IgD-negative memory B cell (primary cell): ENCODE data around the gene PPP1R15B. TPM values are rescaled to one million over a fixed set of nuclear protein-coding genes. Genes with fewer than 3 reads are reported as not detected.

Source experiments
- H3K27ac Mint-ChIP-seq, 3 donors: one replicate each; pipeline ENCODE4 v1.8.0; 2020 to 2022; ENCODE audit warnings: mild to moderate bottlenecking in 3 of 3, mixed read lengths in 3 of 3, moderate library complexity in 1 of 3
- H3K27me3 Mint-ChIP-seq: one replicate; pipeline ENCODE4 v1.8.0; 2021; ENCODE audit warnings: mixed read lengths
- H3K36me3 Mint-ChIP-seq: one replicate; pipeline ENCODE4 v1.8.0; 2020; ENCODE audit warnings: mild to moderate bottlenecking, mixed read lengths
- H3K4me1 Mint-ChIP-seq, 3 donors: one replicate each; pipeline ENCODE4 v1.8.0; 2020 to 2022; ENCODE audit warnings: mixed read lengths in 3 of 3, mild to moderate bottlenecking in 1 of 3
- H3K4me3 Mint-ChIP-seq, 4 donors: one replicate each; pipeline ENCODE4 v1.8.0; 2020 to 2022; ENCODE audit warnings: mild to moderate bottlenecking in 4 of 4, mixed read lengths in 4 of 4, moderate library complexity in 3 of 4
- H3K9me3 Mint-ChIP-seq, 3 donors: one replicate each; pipeline ENCODE4 v1.8.0; 2020 to 2021; ENCODE audit warnings: mixed read lengths in 3 of 3, mild to moderate bottlenecking in 1 of 3
- polyA plus RNA-seq: library from polyadenylated mRNA; unstranded; fragments of 300-500 nt; fragmentation: Illumina TruSeq; gene quantifications from one replicate; pipeline ENCODE4 v1.2.3, GENCODE V29; 2021

PPP1R15B gene
- polyA plus RNA-seq, 1 donor from 2014 or later, result 24.4 TPM

GRCh38 chr1:204448991-204449677 lies 37.5 kb upstream of the PPP1R15B start:
- Mint-ChIP-seq H3K36me3 (peaks cover 13% of the 10 kb centered on the region), H3K4me3 (peak overlapping the region in 3 of 4 donors; percentile 18 to 85 (median 85)), H3K4me1 (peaks cover 34 to 62% (median 57%) of the 10 kb centered on the region in 3 donors), H3K27ac (peak overlapping the region; percentile 82 to 96 (median 89)), H3K9me3 (no peaks in the 10 kb centered on the region), H3K27me3 (peaks cover 6% of the 10 kb centered on the region)

- Mint-ChIP-seq H3K4me3 (peak overlapping the region; percentile 18 to 85 (median 54)), H3K36me3 (peaks cover 13% of the 10 kb centered on the region), H3K27ac (peak overlapping the region; percentile 82 to 96 (median 89)), H3K4me1 (peaks cover 33 to 61% (median 57%) of the 10 kb centered on the region in 3 donors), H3K27me3 (peaks cover 6% of the 10 kb centered on the region), H3K9me3 (no peaks in the 10 kb centered on the region)
Measured at GRCh38 chr1:204448344-204448964, 36.8 kb upstream of the PPP1R15B start.

GRCh38 chr1:204447736-204448135 lies 36.1 kb upstream of the PPP1R15B start:
- peak overlapping the region in 2 of 4 donors; percentile 29 to 55 for H3K4me3 Mint-ChIP-seq
- H3K9me3 Mint-ChIP-seq, result no peaks in the 10 kb centered on the region
- peaks cover 8% of the 10 kb centered on the region for H3K36me3 Mint-ChIP-seq
- peaks cover 26 to 55% (median 50%) of the 10 kb centered on the region in 3 donors for H3K4me1 Mint-ChIP-seq
- peak overlapping the region in 2 of 3 donors; percentile 51 to 85 for H3K27ac Mint-ChIP-seq
- peaks cover 3% of the 10 kb centered on the region for H3K27me3 Mint-ChIP-seq

GRCh38 chr1:204447190-204447589 lies 35.6 kb upstream of the PPP1R15B start:
- Mint-ChIP-seq H3K4me3 (peak overlapping the region in 3 of 4 donors; percentile 15 to 41 (median 39)), H3K4me1 (peaks cover 25 to 52% (median 50%) of the 10 kb centered on the region in 3 donors), H3K9me3 (no peaks in the 10 kb centered on the region), H3K27ac (peak overlapping the region in 2 of 3 donors; percentile 85 to 86), H3K36me3 (peaks cover 8% of the 10 kb centered on the region), H3K27me3 (peaks cover 2% of the 10 kb centered on the region)

GRCh38 chr1:204446413-204447111 lies 34.9 kb upstream of the PPP1R15B start:
- Mint-ChIP-seq H3K27ac (peak overlapping the region; percentile 86 to 88 (median 87)), H3K36me3 (peaks cover 9% of the 10 kb centered on the region), H3K9me3 (no peaks in the 10 kb centered on the region), H3K27me3 (peaks cover 2% of the 10 kb centered on the region), H3K4me3 (peak overlapping the region in 3 of 4 donors; percentile 15 to 94 (median 76)), H3K4me1 (peaks cover 20 to 47% (median 44%) of the 10 kb centered on the region in 3 donors)

- Mint-ChIP-seq H3K36me3 (peaks cover 10% of the 10 kb centered on the region), H3K27me3 (peaks cover 2% of the 10 kb centered on the region)
Measured at GRCh38 chr1:204445860-204446412, 34.3 kb upstream of the PPP1R15B start.

GRCh38 chr1:204443871-204444581 lies 32.4 kb upstream of the PPP1R15B start:
- H3K4me3 Mint-ChIP-seq, result no peak overlapping the region
- peaks cover 8% of the 10 kb centered on the region for H3K36me3 Mint-ChIP-seq
- H3K27me3 Mint-ChIP-seq, result peaks cover 2% of the 10 kb centered on the region
- no peaks in the 10 kb centered on the region for H3K9me3 Mint-ChIP-seq
- H3K4me1 Mint-ChIP-seq, result peaks cover 14 to 26% (median 23%) of the 10 kb centered on the region in 3 donors
- no peak overlapping the region for H3K27ac Mint-ChIP-seq

More at GRCh38 chr1:204445860-204446412, 34.3 kb upstream of the PPP1R15B start:
- no peaks in the 10 kb centered on the region for H3K9me3 Mint-ChIP-seq
- peaks cover 16 to 43% (median 38%) of the 10 kb centered on the region in 3 donors for H3K4me1 Mint-ChIP-seq
- peak overlapping the region in 2 of 4 donors; percentile 15 to 67 for H3K4me3 Mint-ChIP-seq
- H3K27ac Mint-ChIP-seq, result peak overlapping the region; percentile 86 to 88 (median 87)

GRCh38 chr1:204443260-204443619 lies 31.6 kb upstream of the PPP1R15B start:
- Mint-ChIP-seq H3K36me3 (peaks cover 8% of the 10 kb centered on the region), H3K9me3 (no peaks in the 10 kb centered on the region), H3K27ac (no peak overlapping the region), H3K27me3 (peaks cover 2% of the 10 kb centered on the region), H3K4me3 (no peak overlapping the region), H3K4me1 (peaks cover 6 to 18% (median 15%) of the 10 kb centered on the region in 3 donors)

GRCh38 chr1:204442376-204443259 lies 31.0 kb upstream of the PPP1R15B start:
- Mint-ChIP-seq H3K9me3 (no peaks in the 10 kb centered on the region), H3K27ac (peak overlapping the region in 1 of 3 donors; percentile 3), H3K36me3 (peaks cover 9% of the 10 kb centered on the region), H3K27me3 (peaks cover 2% of the 10 kb centered on the region), H3K4me3 (no peak overlapping the region), H3K4me1 (peaks cover 6 to 14% (median 12%) of the 10 kb centered on the region in 3 donors)

- H3K4me1 Mint-ChIP-seq, result peaks cover 4 to 6% (median 4%) of the 10 kb centered on the region in 3 donors
- peaks cover 6% of the 10 kb centered on the region for H3K36me3 Mint-ChIP-seq
- H3K4me3 Mint-ChIP-seq, result no peak overlapping the region
- H3K27ac Mint-ChIP-seq, result peak overlapping the region in 2 of 3 donors; percentile 3 to 5
- H3K27me3 Mint-ChIP-seq, result peaks cover 2% of the 10 kb centered on the region
- H3K9me3 Mint-ChIP-seq, result no peaks in the 10 kb centered on the region
Measured at GRCh38 chr1:204441558-204441957, 29.9 kb upstream of the PPP1R15B start.

GRCh38 chr1:204439621-204440375 lies 28.2 kb upstream of the PPP1R15B start:
- peaks cover 4% of the 10 kb centered on the region for H3K36me3 Mint-ChIP-seq

GRCh38 chr1:204438628-204439027 lies 27.0 kb upstream of the PPP1R15B start:
- Mint-ChIP-seq H3K27ac (peak overlapping the region in 1 of 3 donors; percentile 72), H3K36me3 (peaks cover 4% of the 10 kb centered on the region), H3K4me3 (no peak overlapping the region), H3K4me1 (no peaks in the 10 kb centered on the region), H3K27me3 (no peaks in the 10 kb centered on the region), H3K9me3 (no peaks in the 10 kb centered on the region)

More at GRCh38 chr1:204439621-204440375, 28.2 kb upstream of the PPP1R15B start:
- H3K27ac Mint-ChIP-seq, result no peak overlapping the region
- peaks cover 0 to 1% (median 0%) of the 10 kb centered on the region in 3 donors for H3K4me1 Mint-ChIP-seq
- no peaks in the 10 kb centered on the region for H3K9me3 Mint-ChIP-seq
- no peaks in the 10 kb centered on the region for H3K27me3 Mint-ChIP-seq
- peak overlapping the region in 1 of 4 donors; percentile 21 for H3K4me3 Mint-ChIP-seq
